Activated T-cell treated with anti-CD3 and anti-CD28 coated beads, Interleukin-2, amount 50 U/mL, for 24 hours (primary cell): ENCODE data around the gene MYH10.

Experiments used
- DNase-seq: peaks from one replicate; pipeline ENCODE4 v3.0.0-alpha.2; 2020
- H3K27ac Mint-ChIP-seq: 2 replicates; pipeline ENCODE4 v1.8.0; 2020; ENCODE audit warnings: mild to moderate bottlenecking, mixed read lengths
- H3K27me3 Mint-ChIP-seq: 2 replicates; pipeline ENCODE4 v1.8.0; 2020; ENCODE audit warnings: mixed read lengths
- H3K36me3 Mint-ChIP-seq: 2 replicates; pipeline ENCODE4 v1.8.0; 2020; ENCODE audit warnings: low read depth, mixed read lengths
- H3K4me1 Mint-ChIP-seq: 2 replicates; pipeline ENCODE4 v1.8.0; 2020; ENCODE audit warnings: low read depth, mixed read lengths
- H3K4me3 Mint-ChIP-seq: 2 replicates; pipeline ENCODE4 v1.8.0; 2020; ENCODE audit warnings: mild to moderate bottlenecking, moderate library complexity, mixed read lengths
- H3K9me3 Mint-ChIP-seq: 2 replicates; pipeline ENCODE4 v1.8.0; 2020; ENCODE audit warnings: mixed read lengths

Gene MYH10

GRCh38 chr17:8494506-8495111 is 135.9 kb downstream of the MYH10 start:
- Mint-ChIP-seq H3K4me3 (no peak overlapping the region), H3K27me3 (no peaks in the 10 kb centered on the region), H3K27ac (no peak overlapping the region), H3K4me1 (no peaks in the 10 kb centered on the region), H3K36me3 (peaks cover 23% of the 10 kb centered on the region), H3K9me3 (no peaks in the 10 kb centered on the region)
- no peak for DNase-seq

- no peak overlapping the region for H3K27ac Mint-ChIP-seq
- H3K27me3 Mint-ChIP-seq, result no peaks in the 10 kb centered on the region
- DNase-seq, result no peak
- no peak overlapping the region for H3K4me3 Mint-ChIP-seq
- H3K4me1 Mint-ChIP-seq, result no peaks in the 10 kb centered on the region
- no peaks in the 10 kb centered on the region for H3K9me3 Mint-ChIP-seq
- H3K36me3 Mint-ChIP-seq, result peaks cover 27% of the 10 kb centered on the region
Observed at GRCh38 chr17:8494021-8494420, 136.5 kb downstream of the MYH10 start.

- no peak for DNase-seq
- Mint-ChIP-seq H3K27ac (no peak overlapping the region), H3K9me3 (no peaks in the 10 kb centered on the region), H3K27me3 (no peaks in the 10 kb centered on the region), H3K36me3 (peaks cover 42% of the 10 kb centered on the region), H3K4me1 (no peaks in the 10 kb centered on the region), H3K4me3 (no peak overlapping the region)
Observed at GRCh38 chr17:8492121-8492520, 138.4 kb downstream of the MYH10 start.

GRCh38 chr17:8490256-8491023 is 140.1 kb downstream of the MYH10 start:
- no peaks in the 10 kb centered on the region for H3K27me3 Mint-ChIP-seq
- H3K4me1 Mint-ChIP-seq, result no peaks in the 10 kb centered on the region
- H3K4me3 Mint-ChIP-seq, result no peak overlapping the region
- no peak for DNase-seq
- peaks cover 55% of the 10 kb centered on the region for H3K36me3 Mint-ChIP-seq
- H3K9me3 Mint-ChIP-seq, result peaks cover 3% of the 10 kb centered on the region
- H3K27ac Mint-ChIP-seq, result peak overlapping the region; percentile 67

GRCh38 chr17:8489841-8490240 is 140.7 kb downstream of the MYH10 start:
- no peak for DNase-seq
- Mint-ChIP-seq H3K27ac (no peak overlapping the region), H3K27me3 (no peaks in the 10 kb centered on the region), H3K36me3 (peaks cover 61% of the 10 kb centered on the region), H3K4me1 (no peaks in the 10 kb centered on the region), H3K9me3 (peaks cover 5% of the 10 kb centered on the region), H3K4me3 (no peak overlapping the region)

- no peaks in the 10 kb centered on the region for H3K4me1 Mint-ChIP-seq
- peaks cover 9% of the 10 kb centered on the region for H3K9me3 Mint-ChIP-seq
- H3K36me3 Mint-ChIP-seq, result peaks cover 70% of the 10 kb centered on the region
- no peak overlapping the region for H3K27ac Mint-ChIP-seq
- DNase-seq, result no peak
- no peak overlapping the region for H3K4me3 Mint-ChIP-seq
- no peaks in the 10 kb centered on the region for H3K27me3 Mint-ChIP-seq
Observed at GRCh38 chr17:8488901-8489300, 141.6 kb downstream of the MYH10 start.

GRCh38 chr17:8488491-8488890 is 142.0 kb downstream of the MYH10 start:
- H3K4me3 Mint-ChIP-seq, result no peak overlapping the region
- no peaks in the 10 kb centered on the region for H3K27me3 Mint-ChIP-seq
- no peaks in the 10 kb centered on the region for H3K4me1 Mint-ChIP-seq
- peaks cover 74% of the 10 kb centered on the region for H3K36me3 Mint-ChIP-seq
- no peak for DNase-seq
- no peak overlapping the region for H3K27ac Mint-ChIP-seq
- peaks cover 12% of the 10 kb centered on the region for H3K9me3 Mint-ChIP-seq

- no peaks in the 10 kb centered on the region for H3K4me1 Mint-ChIP-seq
- H3K36me3 Mint-ChIP-seq, result peaks cover 79% of the 10 kb centered on the region
- no peak overlapping the region for H3K4me3 Mint-ChIP-seq
- H3K27me3 Mint-ChIP-seq, result no peaks in the 10 kb centered on the region
- H3K27ac Mint-ChIP-seq, result peak overlapping the region; percentile 41
- DNase-seq, result no peak
- peaks cover 18% of the 10 kb centered on the region for H3K9me3 Mint-ChIP-seq
Observed at GRCh38 chr17:8487743-8488142, 142.8 kb downstream of the MYH10 start.

- peaks cover 80% of the 10 kb centered on the region for H3K36me3 Mint-ChIP-seq
- peak overlapping the region; percentile 41 for H3K27ac Mint-ChIP-seq
- no peaks in the 10 kb centered on the region for H3K4me1 Mint-ChIP-seq
- no peak for DNase-seq
- peaks cover 19% of the 10 kb centered on the region for H3K9me3 Mint-ChIP-seq
- H3K4me3 Mint-ChIP-seq, result no peak overlapping the region
- H3K27me3 Mint-ChIP-seq, result no peaks in the 10 kb centered on the region
Observed at GRCh38 chr17:8487130-8487645, 143.3 kb downstream of the MYH10 start.

GRCh38 chr17:8485491-8485890 is 145.0 kb downstream of the MYH10 start:
- no peak for DNase-seq
- H3K27ac Mint-ChIP-seq, result no peak overlapping the region
- no peaks in the 10 kb centered on the region for H3K4me1 Mint-ChIP-seq
- H3K9me3 Mint-ChIP-seq, result peaks cover 19% of the 10 kb centered on the region
- H3K27me3 Mint-ChIP-seq, result no peaks in the 10 kb centered on the region
- H3K4me3 Mint-ChIP-seq, result no peak overlapping the region
- peaks cover 84% of the 10 kb centered on the region for H3K36me3 Mint-ChIP-seq

- Mint-ChIP-seq H3K36me3 (peaks cover 91% of the 10 kb centered on the region), H3K4me1 (no peaks in the 10 kb centered on the region), H3K27me3 (no peaks in the 10 kb centered on the region), H3K9me3 (peaks cover 19% of the 10 kb centered on the region), H3K4me3 (no peak overlapping the region), H3K27ac (no peak overlapping the region)
- DNase-seq, result no peak
Observed at GRCh38 chr17:8484465-8484864, 146.1 kb downstream of the MYH10 start.

- no peak overlapping the region for H3K27ac Mint-ChIP-seq
- H3K27me3 Mint-ChIP-seq, result no peaks in the 10 kb centered on the region
- no peaks in the 10 kb centered on the region for H3K4me1 Mint-ChIP-seq
- no peak for DNase-seq
- no peak overlapping the region for H3K4me3 Mint-ChIP-seq
- H3K9me3 Mint-ChIP-seq, result peaks cover 19% of the 10 kb centered on the region
- peaks cover 93% of the 10 kb centered on the region for H3K36me3 Mint-ChIP-seq
Observed at GRCh38 chr17:8482546-8482945, 148.0 kb downstream of the MYH10 start.

GRCh38 chr17:8481703-8482102 is 148.8 kb downstream of the MYH10 start:
- Mint-ChIP-seq H3K4me3 (no peak overlapping the region), H3K27me3 (no peaks in the 10 kb centered on the region), H3K27ac (no peak overlapping the region), H3K36me3 (peaks cover 92% of the 10 kb centered on the region), H3K9me3 (peaks cover 19% of the 10 kb centered on the region), H3K4me1 (no peaks in the 10 kb centered on the region)
- no peak for DNase-seq

GRCh38 chr17:8481089-8481488 is 149.4 kb downstream of the MYH10 start:
- no peaks in the 10 kb centered on the region for H3K4me1 Mint-ChIP-seq
- H3K36me3 Mint-ChIP-seq, result peaks cover 95% of the 10 kb centered on the region
- no peak overlapping the region for H3K27ac Mint-ChIP-seq
- H3K27me3 Mint-ChIP-seq, result no peaks in the 10 kb centered on the region
- H3K4me3 Mint-ChIP-seq, result no peak overlapping the region
- no peak for DNase-seq
- peaks cover 19% of the 10 kb centered on the region for H3K9me3 Mint-ChIP-seq
